ENCODE results near the gene PHACTR3.

The PHACTR3 gene

GRCh38 chr20:59783641-59784010 lies 179.3 kb downstream of the PHACTR3 start:
- DNase-seq: no peak

GRCh38 chr20:59784365-59784764 lies 180.0 kb downstream of the PHACTR3 start:
- DNase-seq: no peak

DNA sequence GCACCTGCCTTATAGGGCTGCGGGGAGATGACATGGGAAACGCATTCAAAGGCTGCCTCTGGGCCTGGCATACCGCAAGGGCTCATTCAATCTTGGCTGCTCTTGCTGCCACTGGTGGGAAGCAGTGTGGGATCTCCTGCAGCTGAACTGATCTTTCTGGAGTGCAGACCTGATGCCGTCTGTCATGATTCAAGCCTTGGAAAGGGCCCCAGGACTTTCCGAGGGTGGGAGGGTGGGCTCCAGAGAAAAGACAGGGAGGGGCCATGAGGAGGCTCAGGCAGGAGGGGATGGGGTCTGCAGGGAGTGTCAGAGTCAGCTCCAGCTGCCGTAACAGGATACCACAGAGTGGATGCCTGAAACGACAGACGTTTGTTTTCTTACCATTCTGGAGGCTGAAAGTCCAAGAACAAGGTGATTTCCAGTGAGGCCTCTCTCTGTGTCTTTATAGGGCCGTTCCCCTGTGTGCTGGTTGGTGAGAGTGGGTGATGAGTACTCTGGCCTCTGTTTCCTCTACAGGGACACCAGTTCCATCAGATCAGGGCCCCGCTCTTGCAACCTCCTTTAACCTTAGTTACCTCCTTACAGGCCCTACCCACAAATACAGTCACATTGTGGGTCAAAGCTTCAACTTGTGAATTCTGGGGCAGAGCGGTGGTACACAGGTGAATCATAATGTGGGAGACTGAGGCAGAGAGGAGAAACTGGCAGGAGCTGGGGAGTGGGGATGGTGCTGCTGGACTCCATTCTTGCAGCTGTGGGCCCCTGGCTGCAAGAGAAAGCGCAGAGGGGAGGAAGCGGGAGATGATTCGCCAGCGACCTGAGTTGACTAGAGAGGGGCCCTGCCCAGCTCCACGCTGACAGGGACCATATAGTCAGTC lies 180.7 kb downstream of the PHACTR3 start:
- no peak for DNase-seq

DNA sequence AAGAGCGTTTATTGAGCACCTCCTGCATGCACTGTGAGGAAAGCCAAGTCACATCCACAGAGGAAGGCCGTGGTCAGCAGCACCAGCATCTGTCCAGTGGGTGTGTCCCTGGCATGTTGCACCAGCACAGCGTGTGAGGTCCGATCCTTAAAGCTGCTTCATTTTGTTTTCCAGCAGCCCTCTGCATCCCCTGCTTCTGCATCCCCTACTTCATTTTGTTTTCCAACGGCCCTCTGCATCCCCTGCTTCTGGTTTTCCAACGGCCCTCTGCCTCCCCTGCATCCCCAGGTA lies 181.3 kb downstream of the PHACTR3 start:
- DNase-seq: no peak

DNA sequence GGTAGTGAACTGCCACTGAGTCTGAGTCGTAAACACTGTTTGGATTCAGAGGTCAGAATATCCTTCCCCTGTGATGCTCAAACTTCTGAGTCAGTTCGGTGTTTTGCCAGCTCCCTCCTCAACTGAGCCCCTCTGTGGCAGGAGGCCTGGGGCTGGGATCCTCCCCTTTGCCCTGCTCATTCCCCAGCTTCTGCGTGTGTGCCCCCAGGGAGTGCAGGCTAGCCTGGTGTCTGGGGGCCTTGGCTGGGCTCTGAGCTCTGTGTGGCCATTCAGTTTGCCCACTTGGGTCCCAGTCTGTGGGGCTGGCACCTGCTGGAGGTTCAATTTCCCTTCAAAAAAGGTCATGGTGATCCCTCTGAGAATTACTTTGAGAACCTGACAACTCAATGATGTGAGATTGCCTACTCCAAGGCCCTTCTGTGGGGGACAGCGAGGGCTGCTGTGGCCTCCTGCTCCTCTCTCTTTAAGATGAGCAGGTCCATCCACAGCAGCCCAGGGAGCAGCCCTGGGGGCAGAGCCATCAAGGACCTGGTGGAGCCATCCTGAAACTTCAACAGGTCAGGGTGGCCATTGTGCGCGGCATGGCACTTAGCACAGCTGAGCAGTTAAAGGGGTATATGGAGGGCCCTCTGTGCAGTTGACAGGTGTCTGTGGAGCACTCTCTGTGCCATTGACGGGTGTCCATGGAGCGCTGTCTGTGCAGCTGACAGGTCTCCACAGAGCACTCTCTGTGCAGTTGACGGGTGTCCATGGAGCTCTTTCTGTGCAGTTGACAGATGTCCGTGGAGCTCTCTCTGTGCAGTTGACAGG lies 181.9 kb downstream of the PHACTR3 start:
- DNase-seq: no peak

GRCh38 chr20:59786801-59787537 lies 182.6 kb downstream of the PHACTR3 start:
- DNase-seq: no peak

GRCh38 chr20:59787538-59787890 lies 183.2 kb downstream of the PHACTR3 start:
- DNase-seq: no peak

DNA sequence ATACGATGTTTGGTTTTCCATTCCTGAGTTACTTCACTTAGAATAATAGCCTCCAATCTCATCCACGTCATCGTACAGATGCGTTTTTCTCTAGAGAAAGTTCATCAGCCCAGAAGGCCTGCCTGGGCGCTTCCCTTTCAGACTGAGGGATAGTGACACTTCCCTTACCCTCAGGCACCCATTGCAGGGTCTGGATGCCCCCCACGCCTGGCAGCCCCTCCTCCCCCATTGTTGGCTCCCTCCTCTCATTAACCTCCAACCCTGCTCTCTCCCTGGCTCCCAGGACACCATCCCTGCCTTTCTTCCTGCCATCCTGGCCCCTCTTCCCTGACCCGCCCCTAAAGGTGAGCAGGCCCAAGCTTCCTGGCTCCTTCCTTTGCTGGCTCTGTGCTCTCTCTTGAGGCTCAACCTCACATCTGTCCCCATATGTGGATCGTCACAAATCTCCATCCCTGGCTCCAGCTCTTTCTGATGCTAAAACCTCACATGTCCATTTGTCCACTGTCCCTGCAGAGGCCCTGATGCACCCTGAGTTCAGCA lies 183.9 kb downstream of the PHACTR3 start:
- DNase-seq: no peak

DNA sequence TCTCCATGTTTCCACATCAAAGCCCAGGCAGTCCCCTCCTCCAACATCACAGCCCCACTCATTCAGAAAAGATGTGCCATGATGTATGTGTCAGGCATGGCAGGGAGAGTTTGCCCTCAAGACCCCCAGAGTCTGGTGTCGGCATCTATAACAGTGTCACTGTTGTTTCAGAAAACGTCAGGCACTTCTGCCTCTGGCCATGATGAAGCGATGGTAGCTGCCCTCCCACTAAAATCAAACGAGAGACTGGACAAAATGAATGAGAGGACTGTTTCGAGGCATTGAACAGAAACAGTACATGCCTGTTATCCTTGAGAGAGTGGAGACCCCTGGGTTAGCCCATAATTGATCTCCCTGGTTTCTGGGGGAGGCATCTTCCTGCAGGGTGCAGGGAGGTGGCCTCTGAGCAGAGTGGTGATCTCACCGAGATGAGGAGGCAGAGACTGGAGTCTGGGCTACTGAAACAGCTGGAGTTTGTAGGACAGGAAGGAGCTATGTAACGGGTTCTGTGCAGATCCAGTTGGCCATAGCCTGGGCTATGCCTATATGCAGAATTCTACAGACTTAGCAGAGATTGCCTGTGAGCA lies 184.6 kb downstream of the PHACTR3 start:
- DNase-seq: no peak

DNA sequence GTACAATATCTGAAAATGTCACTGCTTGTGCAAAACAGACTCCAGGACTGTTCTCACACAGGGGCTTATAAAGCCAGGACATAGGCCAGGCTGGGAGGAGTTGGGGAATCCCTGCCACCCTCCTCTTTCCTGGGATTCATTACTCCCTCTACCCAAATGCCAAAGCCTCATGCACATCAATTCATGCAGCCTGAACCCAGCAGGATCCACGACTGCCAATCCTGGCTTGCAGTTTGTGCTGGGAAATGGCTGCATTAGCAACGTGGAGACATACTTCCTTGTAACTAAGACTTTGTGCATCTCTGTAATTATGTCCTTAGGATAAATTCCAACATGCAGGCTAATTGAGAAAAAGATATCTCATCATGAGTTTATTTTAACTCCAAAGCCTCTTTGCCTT lies 185.3 kb downstream of the PHACTR3 start:
- no peak for DNase-seq

DNA sequence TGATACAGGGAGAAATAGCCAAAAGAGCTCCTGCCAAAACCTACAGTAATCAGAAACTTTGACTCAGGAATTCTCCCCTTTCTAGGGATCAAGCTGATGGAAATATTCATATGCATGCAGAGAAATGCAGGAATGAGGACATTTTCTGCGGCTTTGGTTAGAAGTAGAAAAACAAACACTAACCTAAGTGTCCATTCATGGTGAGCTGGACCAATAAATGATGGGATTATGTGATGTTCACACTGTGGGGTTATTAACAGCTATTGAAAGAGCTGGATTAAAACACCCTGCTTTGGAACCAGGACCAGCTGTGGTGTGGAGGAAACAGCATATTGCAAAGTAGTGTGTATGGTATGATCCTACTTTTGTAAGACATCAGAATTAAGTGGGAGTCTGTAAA lies 186.0 kb downstream of the PHACTR3 start:
- no peak for DNase-seq

DNA sequence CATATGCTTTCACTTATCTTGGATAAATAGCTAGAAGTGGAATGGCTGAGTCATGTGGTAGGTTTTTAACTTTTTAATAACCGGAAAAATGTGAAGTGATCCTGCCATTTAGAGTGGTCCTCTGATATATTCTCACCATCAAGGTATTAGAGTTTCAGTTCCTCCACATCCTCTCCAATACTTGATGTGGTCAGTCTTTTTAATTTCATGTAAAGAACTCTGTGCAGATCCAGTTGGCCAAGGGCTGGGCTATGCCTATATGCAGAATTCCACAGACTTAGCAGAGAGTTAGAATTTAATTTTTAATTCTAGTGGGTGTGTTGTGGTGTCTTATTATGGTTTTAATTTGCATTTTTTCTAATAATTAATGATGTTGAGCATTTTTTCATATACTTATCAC lies 188.0 kb downstream of the PHACTR3 start:
- no peak for DNase-seq

DNA sequence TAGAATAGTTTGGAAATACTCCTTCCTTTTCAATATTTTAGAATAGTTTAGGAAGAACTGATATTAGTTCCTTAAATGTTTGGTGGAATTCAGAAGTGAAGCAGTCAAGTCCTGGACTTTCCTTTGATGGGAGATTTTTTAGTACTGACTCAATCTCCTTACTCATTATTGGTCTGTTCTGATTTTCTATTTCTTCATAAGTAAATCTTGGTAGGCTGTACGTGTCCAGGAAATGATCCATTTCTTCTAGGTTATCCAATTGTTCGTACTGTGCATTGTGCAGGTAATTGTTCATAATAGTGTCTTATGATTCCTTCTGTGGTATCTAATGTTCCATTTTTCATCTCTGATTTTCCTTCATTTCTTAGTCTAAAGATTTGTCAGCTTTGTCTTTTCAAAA lies 190.2 kb downstream of the PHACTR3 start:
- no peak for DNase-seq

- no peak for DNase-seq
Measured at GRCh38 chr20:59800309-59800708, 196.0 kb downstream of the PHACTR3 start.

DNA sequence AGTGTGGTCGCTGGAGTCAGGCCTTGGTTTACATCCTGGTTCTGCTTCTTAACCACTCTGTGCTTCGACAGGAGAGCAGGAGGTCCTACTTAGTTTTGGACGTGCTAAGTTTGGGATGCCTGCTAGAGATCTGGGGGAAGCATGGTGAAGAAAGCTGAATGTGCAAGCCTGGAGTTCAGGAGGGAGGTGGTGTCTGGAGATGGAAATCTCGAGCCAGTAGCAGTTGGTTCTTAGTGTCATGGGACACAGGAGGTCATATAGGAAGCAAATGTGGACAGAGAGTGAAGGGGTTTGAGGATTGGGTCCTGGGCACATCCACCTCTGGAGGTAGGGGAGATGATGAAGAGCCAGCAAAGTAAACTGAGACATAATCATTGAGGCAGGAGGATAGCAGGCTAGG lies 197.7 kb downstream of the PHACTR3 start:
- no peak for DNase-seq

GRCh38 chr20:59802471-59803221 lies 198.3 kb downstream of the PHACTR3 start:
- DNase-seq: no peak

GRCh38 chr20:59804347-59804746 lies 200.0 kb downstream of the PHACTR3 start:
- DNase-seq: no peak

- no peak for DNase-seq
Measured at GRCh38 chr20:59804871-59805665, 200.7 kb downstream of the PHACTR3 start.

DNA sequence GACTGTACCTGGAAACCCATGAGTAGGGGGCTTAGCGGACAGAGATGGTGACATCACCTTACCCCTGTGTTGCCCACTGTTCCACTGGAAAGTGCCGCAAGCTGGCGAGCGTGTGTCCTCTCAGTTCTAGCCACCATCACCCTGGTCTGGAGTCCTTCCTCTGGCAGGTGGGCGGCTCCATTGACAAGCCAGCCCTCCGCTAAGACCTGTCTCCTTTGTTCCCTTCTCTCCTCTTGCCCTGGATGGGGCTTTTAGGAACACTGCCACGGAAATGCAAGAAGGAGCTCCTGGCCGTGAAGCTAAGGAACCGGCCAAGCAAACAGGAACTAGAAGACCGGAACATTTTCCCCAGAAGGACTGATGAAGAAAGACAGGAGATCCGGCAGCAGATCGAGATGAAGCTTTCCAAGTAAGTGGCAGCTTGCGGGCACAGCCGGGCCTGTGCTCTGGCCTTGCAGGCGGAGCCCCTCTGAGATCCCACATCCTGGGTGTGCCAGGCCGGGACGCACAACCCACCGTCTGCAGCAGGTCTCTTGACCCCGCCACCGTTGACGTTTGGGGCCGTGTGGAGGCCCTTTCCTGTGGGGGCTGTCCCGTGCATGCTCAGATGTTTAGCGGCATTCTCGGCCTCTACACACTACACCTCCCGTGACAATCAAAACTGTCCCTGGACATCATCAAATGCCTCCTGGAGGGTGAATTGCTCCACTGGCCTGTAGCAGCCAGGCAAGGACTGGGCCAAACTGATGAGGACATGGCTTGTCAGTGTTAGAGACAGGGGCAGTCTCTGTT lies 201.6 kb downstream of the PHACTR3 start:
- no peak for DNase-seq

- DNase-seq: no peak
Measured at GRCh38 chr20:59806578-59806975, 202.2 kb downstream of the PHACTR3 start.

All from CD4-positive, alpha-beta T cell treated with Interleukin-4 for 4 hours (primary cell).